DOHH2 (cell line): ENCODE measurements around the gene NXPH4.

Experiments
- EZH2phosphoT487 ChIP-seq: fragments of 200-600 bp; sonication (generic); IDR thresholded peaks from 2 replicates; pipeline ENCODE4 v1.6.1; 2017; ENCODE audit warnings: borderline replicate concordance, mild to moderate bottlenecking, antibody characterized with exemption, low read length, moderate library complexity, mixed read lengths
- TF ChIP-seq, protein P1 (sequence below): fragments of 200-600 bp; sonication (generic); IDR thresholded peaks from one replicate; pipeline ENCODE4 v1.5.1; 2014; ENCODE audit warnings: antibody characterized with exemption, mild to moderate bottlenecking, low read depth, low read length; ENCODE audit not compliant: poor library complexity, severe bottlenecking

GRCh38 chr12:57170927-57171326 lies 45.7 kb upstream of the NXPH4 start:
- TF ChIP-seq, protein P1, sequence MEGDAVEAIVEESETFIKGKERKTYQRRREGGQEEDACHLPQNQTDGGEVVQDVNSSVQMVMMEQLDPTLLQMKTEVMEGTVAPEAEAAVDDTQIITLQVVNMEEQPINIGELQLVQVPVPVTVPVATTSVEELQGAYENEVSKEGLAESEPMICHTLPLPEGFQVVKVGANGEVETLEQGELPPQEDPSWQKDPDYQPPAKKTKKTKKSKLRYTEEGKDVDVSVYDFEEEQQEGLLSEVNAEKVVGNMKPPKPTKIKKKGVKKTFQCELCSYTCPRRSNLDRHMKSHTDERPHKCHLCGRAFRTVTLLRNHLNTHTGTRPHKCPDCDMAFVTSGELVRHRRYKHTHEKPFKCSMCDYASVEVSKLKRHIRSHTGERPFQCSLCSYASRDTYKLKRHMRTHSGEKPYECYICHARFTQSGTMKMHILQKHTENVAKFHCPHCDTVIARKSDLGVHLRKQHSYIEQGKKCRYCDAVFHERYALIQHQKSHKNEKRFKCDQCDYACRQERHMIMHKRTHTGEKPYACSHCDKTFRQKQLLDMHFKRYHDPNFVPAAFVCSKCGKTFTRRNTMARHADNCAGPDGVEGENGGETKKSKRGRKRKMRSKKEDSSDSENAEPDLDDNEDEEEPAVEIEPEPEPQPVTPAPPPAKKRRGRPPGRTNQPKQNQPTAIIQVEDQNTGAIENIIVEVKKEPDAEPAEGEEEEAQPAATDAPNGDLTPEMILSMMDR: no peak
- TF ChIP-seq EZH2phosphoT487: no peak
